H9 (cell line): ENCODE results near the gene LPCAT3. TPM values are rescaled to one million over a fixed set of nuclear protein-coding genes. Genes with fewer than 3 reads are reported as not detected.

ENCODE experiments used
- DNase-seq: peaks from one replicate; pipeline ENCODE4 v3.0.0-alpha.2; 2017
- H2AFZ ChIP-seq: one replicate; pipeline ENCODE4 v1.6.1; 2013; ENCODE audit warnings: mild to moderate bottlenecking, low read length, control low read depth, moderate library complexity
- H2AK5ac ChIP-seq: 2 replicates; pipeline ENCODE4 v1.6.1; 2013; ENCODE audit warnings: low read length, control low read depth, mixed read lengths; ENCODE audit not compliant: insufficient read length
- H2BK120ac ChIP-seq: one replicate; pipeline ENCODE4 v1.6.1; 2013; ENCODE audit warnings: low read depth, mild to moderate bottlenecking, low read length, control low read depth, inconsistent platforms; ENCODE audit not compliant: poor library complexity, severe bottlenecking
- H2BK12ac ChIP-seq: 2 replicates; pipeline ENCODE4 v1.6.1; 2013; ENCODE audit warnings: low read length, control low read depth, mixed read lengths, low read depth; ENCODE audit not compliant: insufficient read length
- H2BK15ac ChIP-seq: 2 replicates; pipeline ENCODE4 v1.6.1; 2013; ENCODE audit warnings: low read depth, low read length, control low read depth
- H2BK20ac ChIP-seq: one replicate; pipeline ENCODE4 v1.6.1; 2013; ENCODE audit warnings: low read depth, mild to moderate bottlenecking, low read length, control low read depth, inconsistent platforms; ENCODE audit not compliant: poor library complexity, severe bottlenecking
- H2BK5ac ChIP-seq: 2 replicates; pipeline ENCODE4 v1.6.1; 2013; ENCODE audit warnings: low read length, control low read depth, mixed read lengths; ENCODE audit not compliant: insufficient read length
- H3K14ac ChIP-seq: 2 replicates; pipeline ENCODE4 v1.6.1; 2013; ENCODE audit warnings: low read length, control low read depth; ENCODE audit not compliant: insufficient read depth
- H3K18ac ChIP-seq: 2 replicates; pipeline ENCODE4 v1.6.1; 2013; ENCODE audit warnings: low read depth, mild to moderate bottlenecking, mixed read lengths, low read length, control low read depth; ENCODE audit not compliant: insufficient read length
- H3K23ac ChIP-seq: 2 replicates; pipeline ENCODE4 v1.6.1; 2013; ENCODE audit warnings: low read length, control low read depth, mixed read lengths, low read depth; ENCODE audit not compliant: insufficient read length
- H3K23me2 ChIP-seq: 2 replicates; pipeline ENCODE4 v1.6.1; 2013; ENCODE audit warnings: low read depth, mild to moderate bottlenecking, mixed read lengths, low read length, control low read depth; ENCODE audit not compliant: insufficient read length, poor library complexity, severe bottlenecking
- H3K27ac ChIP-seq: 2 replicates; pipeline ENCODE4 v1.5.1; 2013; ENCODE audit warnings: low read length, control low read depth, mixed read lengths, low read depth; ENCODE audit not compliant: insufficient read length
- H3K27me3 ChIP-seq: 2 replicates; pipeline ENCODE4 v1.6.1; 2013; ENCODE audit warnings: low read length, control low read depth, inconsistent platforms; ENCODE audit not compliant: insufficient read depth
- H3K4ac ChIP-seq: 2 replicates; pipeline ENCODE4 v1.6.1; 2013; ENCODE audit warnings: low read depth, mild to moderate bottlenecking, control low read depth, inconsistent platforms, low read length, moderate library complexity
- H3K4me1 ChIP-seq: 2 replicates; pipeline ENCODE4 v1.6.1; 2013; ENCODE audit warnings: low read length, control low read depth, inconsistent platforms; ENCODE audit not compliant: insufficient read depth
- H3K4me2 ChIP-seq: 2 replicates; pipeline ENCODE4 v1.6.1; 2013; ENCODE audit warnings: low read length, control low read depth, mixed read lengths; ENCODE audit not compliant: insufficient read length, insufficient read depth
- H3K56ac ChIP-seq: 2 replicates; pipeline ENCODE4 v1.6.1; 2013; ENCODE audit warnings: low read depth, mild to moderate bottlenecking, mixed read lengths, low read length, control low read depth; ENCODE audit not compliant: insufficient read length
- H3K79me1 ChIP-seq: 2 replicates; pipeline ENCODE4 v1.6.1; 2013; ENCODE audit warnings: low read depth, mild to moderate bottlenecking, moderate library complexity, low read length, control low read depth, inconsistent platforms; ENCODE audit not compliant: insufficient read depth, poor library complexity, severe bottlenecking
- H3K79me2 ChIP-seq: 2 replicates; pipeline ENCODE4 v1.6.1; 2013; ENCODE audit warnings: low read length, control low read depth, inconsistent platforms; ENCODE audit not compliant: insufficient read depth
- H3K9ac ChIP-seq: 2 replicates; pipeline ENCODE4 v1.6.1; 2013; ENCODE audit warnings: low read length, control low read depth, mixed read lengths; ENCODE audit not compliant: insufficient read length; ENCODE audit errors: extremely low read depth
- H3K9me3 ChIP-seq: one replicate; pipeline ENCODE4 v1.6.1; 2013; ENCODE audit warnings: low read depth, low read length, inconsistent platforms; ENCODE audit not compliant: control insufficient read depth
- H3T11ph ChIP-seq: one replicate; pipeline ENCODE4 v1.6.1; 2013; ENCODE audit warnings: mild to moderate bottlenecking, low read length, control low read depth, inconsistent platforms
- H4K20me1 ChIP-seq: one replicate; pipeline ENCODE4 v1.6.1; 2013; ENCODE audit not compliant: control insufficient read depth, insufficient read length, insufficient read depth
- H4K5ac ChIP-seq: 2 replicates; pipeline ENCODE4 v1.6.1; 2013; ENCODE audit warnings: low read depth, mild to moderate bottlenecking, mixed read lengths, low read length, control low read depth; ENCODE audit not compliant: insufficient read length
- H4K8ac ChIP-seq: replicated peaks from 2 replicates; pipeline ENCODE4 v1.6.1; 2013; ENCODE audit warnings: low read length, control low read depth, mixed read lengths, low read depth; ENCODE audit not compliant: insufficient read length
- H4K91ac ChIP-seq: 2 replicates; pipeline ENCODE4 v1.6.1; 2013; ENCODE audit warnings: low read depth, mild to moderate bottlenecking, moderate library complexity, mixed read lengths, low read length, control low read depth; ENCODE audit not compliant: insufficient read length
- H3K27ac Mint-ChIP-seq, 3 experiments: 2 replicates in 2 of 3; 3 replicates in 1 of 3; pipeline ENCODE4 v1.8.0; 2020 to 2021; ENCODE audit warnings: mixed read lengths in 3 of 3, mild to moderate bottlenecking in 1 of 3, moderate library complexity in 1 of 3
- H3K27me3 Mint-ChIP-seq: 2 replicates; pipeline ENCODE4 v1.8.0; 2021; ENCODE audit warnings: low read depth, mild to moderate bottlenecking, moderate library complexity, mixed read lengths
- H3K36me3 Mint-ChIP-seq, 3 experiments: 2 replicates in 2 of 3; 3 replicates in 1 of 3; pipeline ENCODE4 v1.8.0; 2020 to 2021; ENCODE audit warnings: low read depth in 3 of 3, mixed read lengths in 3 of 3; ENCODE audit not compliant: insufficient read depth in 1 of 3
- H3K4me1 Mint-ChIP-seq, 2 experiments: 2 replicates each; pipeline ENCODE4 v1.8.0; 2020; ENCODE audit warnings: mixed read lengths in 2 of 2
- H3K4me3 Mint-ChIP-seq, 2 experiments: 2 replicates in 1 of 2; 3 replicates in 1 of 2; pipeline ENCODE4 v1.8.0; 2020 to 2021; ENCODE audit warnings: mild to moderate bottlenecking in 2 of 2, mixed read lengths in 2 of 2, moderate library complexity in 1 of 2
- H3K9me3 Mint-ChIP-seq, 2 experiments: 2 replicates in 1 of 2; 3 replicates in 1 of 2; pipeline ENCODE4 v1.8.0; 2020; ENCODE audit warnings: mild to moderate bottlenecking in 2 of 2, mixed read lengths in 2 of 2, moderate library complexity in 1 of 2
- WGBS: extraction: QIAGEN DNeasy Blood & Tissue Kit; methylation state at CpG from one replicate; pipeline ENCODE4 v1.1.7; 2013; ENCODE audit warnings: missing lambda C conversion rate, low lambda C conversion rate, mixed read lengths; ENCODE audit not compliant: insufficient read length; ENCODE audit errors: extremely low coverage; 5-methylcytosine and 5-hydroxymethylcytosine counted together
- total RNA-seq: library from RNA; stranded (reverse); gene quantifications from 2 replicates; pipeline ENCODE4 v1.2.1, GENCODE V29; 2021
- TF ChIP-seq, protein P1 (sequence below): fragments of 200-600 bp; sonication (generic); conservative IDR thresholded peaks from 3 replicates; pipeline ENCODE4 v1.8.0; 2021; ENCODE audit warnings: antibody characterized with exemption, mild to moderate bottlenecking

Gene LPCAT3
- total RNA-seq, 1 experiment from 2014 or later = 47.7 TPM

DNA sequence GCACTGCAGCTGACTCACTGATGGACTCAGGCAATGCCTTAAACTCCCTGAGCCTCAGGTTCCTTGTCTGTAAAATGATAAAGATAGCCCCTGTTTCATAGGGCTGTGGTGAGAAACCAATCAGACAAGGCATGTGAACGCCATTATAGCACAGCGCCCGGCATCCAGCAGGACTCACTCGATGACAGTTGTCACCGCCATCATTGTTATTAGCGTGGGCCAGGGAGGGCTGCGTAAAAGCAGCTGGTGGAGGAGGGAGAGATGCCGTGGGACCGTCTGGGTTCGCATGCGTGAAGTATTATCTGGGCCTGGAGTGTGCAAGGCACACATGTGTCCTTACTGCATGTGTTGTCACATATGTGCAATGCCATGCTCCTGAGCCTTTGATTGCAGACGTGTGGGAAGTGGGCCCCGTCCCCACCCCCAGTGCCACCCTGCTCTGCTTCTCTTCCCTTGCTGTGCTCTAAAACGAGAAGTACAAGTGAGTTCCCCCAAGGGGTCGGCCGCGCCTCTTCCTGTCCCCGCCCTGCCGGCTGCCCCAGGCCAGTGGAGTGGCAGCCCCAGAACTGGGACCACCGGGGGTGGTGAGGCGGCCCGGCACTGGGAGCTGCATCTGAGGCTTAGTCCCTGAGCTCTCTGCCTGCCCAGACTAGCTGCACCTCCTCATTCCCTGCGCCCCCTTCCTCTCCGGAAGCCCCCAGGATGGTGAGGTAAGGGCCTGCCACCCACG is 67.3 kb downstream of the LPCAT3 start, which contains the start of gene PTPN6:
PTPN6 (plus strand) TSS at position 546 of the 730 bp plus-strand sequence; CDS start at position 703, 157 bp downstream.
- DNase-seq = no peak
- WGBS = no CpG with 5 or more reads among the region's 25 CpGs
- TF ChIP-seq, protein P1, sequence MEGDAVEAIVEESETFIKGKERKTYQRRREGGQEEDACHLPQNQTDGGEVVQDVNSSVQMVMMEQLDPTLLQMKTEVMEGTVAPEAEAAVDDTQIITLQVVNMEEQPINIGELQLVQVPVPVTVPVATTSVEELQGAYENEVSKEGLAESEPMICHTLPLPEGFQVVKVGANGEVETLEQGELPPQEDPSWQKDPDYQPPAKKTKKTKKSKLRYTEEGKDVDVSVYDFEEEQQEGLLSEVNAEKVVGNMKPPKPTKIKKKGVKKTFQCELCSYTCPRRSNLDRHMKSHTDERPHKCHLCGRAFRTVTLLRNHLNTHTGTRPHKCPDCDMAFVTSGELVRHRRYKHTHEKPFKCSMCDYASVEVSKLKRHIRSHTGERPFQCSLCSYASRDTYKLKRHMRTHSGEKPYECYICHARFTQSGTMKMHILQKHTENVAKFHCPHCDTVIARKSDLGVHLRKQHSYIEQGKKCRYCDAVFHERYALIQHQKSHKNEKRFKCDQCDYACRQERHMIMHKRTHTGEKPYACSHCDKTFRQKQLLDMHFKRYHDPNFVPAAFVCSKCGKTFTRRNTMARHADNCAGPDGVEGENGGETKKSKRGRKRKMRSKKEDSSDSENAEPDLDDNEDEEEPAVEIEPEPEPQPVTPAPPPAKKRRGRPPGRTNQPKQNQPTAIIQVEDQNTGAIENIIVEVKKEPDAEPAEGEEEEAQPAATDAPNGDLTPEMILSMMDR = no peak

More for the DNA sequence above, 67.3 kb downstream of the LPCAT3 start, which contains the start of gene PTPN6:
- no peak within 1 kb of the TSS; the same call in 1 of the 2 replicates for H3K14ac ChIP-seq
- no peak within 1 kb of the TSS for H2AFZ ChIP-seq
- no peak within 1 kb of the TSS for H2AK5ac ChIP-seq
- H3K4me1 Mint-ChIP-seq = peaks cover 23 to 35% of the 10 kb centered on the region in 2 experiments
- peaks cover 2% of the 10 kb centered on the region; the same call in 1 of the 2 replicates for H3K4me1 ChIP-seq
- H3K79me2 ChIP-seq = no peaks in the 10 kb centered on the region
- peak within 1 kb of the TSS in 1 of 2 experiments; percentile 18; a peak in 1 of 5 replicates for H3K4me3 Mint-ChIP-seq
- H3K27me3 Mint-ChIP-seq = no peaks in the 10 kb centered on the region; the same call in 1 of the 2 replicates
- H3K23me2 ChIP-seq = peaks cover 7% of the 10 kb centered on the region
- no peak within 1 kb of the TSS for H2BK12ac ChIP-seq
- no peak within 1 kb of the TSS for H3K4me2 ChIP-seq
- peak within 1 kb of the TSS in 1 of 3 experiments; percentile 39; a peak in 1 of 7 replicates for H3K27ac Mint-ChIP-seq
- H3K18ac ChIP-seq = no peak within 1 kb of the TSS
- H2BK15ac ChIP-seq = no peak within 1 kb of the TSS
- no peak within 1 kb of the TSS for H3K9ac ChIP-seq
- no peak within 1 kb of the TSS for H3T11ph ChIP-seq
- H2BK120ac ChIP-seq = no peak within 1 kb of the TSS
- H2BK5ac ChIP-seq = no peak within 1 kb of the TSS
- no peak within 1 kb of the TSS for H4K5ac ChIP-seq
- no peaks in the 10 kb centered on the region for H3K79me1 ChIP-seq
- no peak within 1 kb of the TSS for H2BK20ac ChIP-seq
- H3K27ac ChIP-seq = no peak within 1 kb of the TSS
- no peak within 1 kb of the TSS for H3K23ac ChIP-seq
- H4K91ac ChIP-seq = no peak within 1 kb of the TSS
- no peak within 1 kb of the TSS for H4K8ac ChIP-seq
- H3K9me3 ChIP-seq = no peaks in the 10 kb centered on the region
- H4K20me1 ChIP-seq = peaks cover 2% of the 10 kb centered on the region
- no peak within 1 kb of the TSS for H3K4ac ChIP-seq
- H3K36me3 Mint-ChIP-seq = peaks cover 0 to 5% (median 3%) of the 10 kb centered on the region in 3 experiments; a peak in 3 of 7 replicates
- H3K9me3 Mint-ChIP-seq = no peaks in the 10 kb centered on the region
- no peaks in the 10 kb centered on the region for H3K27me3 ChIP-seq
- no peak within 1 kb of the TSS for H3K56ac ChIP-seq
